B cell (primary cell): ENCODE data around the gene KIAA1328. TPM values are rescaled to one million over a fixed set of nuclear protein-coding genes. Genes with fewer than 3 reads are reported as not detected.
"Not testable (repeated sequence)": the region's sequence is repeated elsewhere in the genome, so short reads cannot be mapped to it uniquely, and the experiment has no call there.

Source experiments
- ATAC-seq: fragments of 200-7000 bp; cut with Tn5 transposase; one replicate; pipeline ENCODE4 v1.10.0; 2021; ENCODE audit warnings: low read depth, mild to moderate bottlenecking, moderate number of reproducible peaks, moderate library complexity
- CTCF ChIA-PET: fragments of 350-600 bp; sonication (Branson Sonifier 250); formaldehyde crosslinking; loops from one replicate; lab custom pipeline; 2021; ENCODE audit warnings: antibody characterized with exemption, inconsistent platforms; lab: Charles Lee
- POLR2A ChIA-PET: fragments of 350-600 bp; sonication (Branson Sonifier 250); formaldehyde crosslinking; loops from one replicate; lab custom pipeline; 2021; ENCODE audit warnings: antibody characterized with exemption; lab: Charles Lee
- DNase-seq: peaks from one replicate; pipeline ENCODE4 v3.0.0; 2013
- H2AFZ ChIP-seq: 2 replicates; pipeline ENCODE4 v1.6.1; 2012; ENCODE audit warnings: mild to moderate bottlenecking, low read depth, low read length; ENCODE audit not compliant: insufficient read depth, poor library complexity, severe bottlenecking
- H3K27ac ChIP-seq, 2 donors: 1 replicate in 1 of 2; 2 replicates in 1 of 2; pipeline ENCODE4 v1.5.1; 2012 to 2013; ENCODE audit warnings: low read length in 2 of 2, mild to moderate bottlenecking in 2 of 2, moderate library complexity in 1 of 2
- H3K27me3 ChIP-seq, 4 experiments: fragments of 200-600 bp in 1 of 4; sonication (generic) in 1 of 4; replicated peaks in 1 of 4; 1 replicate in 2 of 4; 2 replicates in 2 of 4; pipeline versions ENCODE4 v1.6.1 to v1.7.0; 2013 to 2016; ENCODE audit warnings: low read length in 3 of 4, mild to moderate bottlenecking in 2 of 4, mixed read lengths in 1 of 4, moderate library complexity in 1 of 4; ENCODE audit not compliant: insufficient read depth in 4 of 4, control insufficient read depth in 3 of 4; ENCODE audit errors: control extremely low read depth in 1 of 4
- H3K36me3 ChIP-seq, 2 experiments: replicated peaks in 1 of 2; 1 replicate in 1 of 2; 2 replicates in 1 of 2; pipeline versions ENCODE4 v1.6.1 to v1.7.1; 2013; ENCODE audit warnings: low read length in 1 of 2; ENCODE audit not compliant: insufficient read depth in 2 of 2, control insufficient read depth in 1 of 2; ENCODE audit errors: control extremely low read depth in 1 of 2, extremely low read depth in 1 of 2
- H3K4me1 ChIP-seq, 2 donors: fragments of 200-600 bp in 1 of 2; sonication (generic) in 1 of 2; 1 replicate in 1 of 2; 2 replicates in 1 of 2; pipeline versions ENCODE4 v1.5.1 to v1.6.1; 2013 to 2017; ENCODE audit warnings: low read length in 2 of 2; ENCODE audit not compliant: control insufficient read depth in 2 of 2, insufficient read depth in 2 of 2
- H3K4me2 ChIP-seq: replicated peaks from 2 replicates; pipeline ENCODE3; 2012; ENCODE audit warnings: mild to moderate bottlenecking, low read depth, low read length; ENCODE audit not compliant: poor library complexity, severe bottlenecking
- H3K4me3 ChIP-seq, 5 experiments: fragments of 200-600 bp in 1 of 5; sonication (generic) in 1 of 5; 1 replicate in 3 of 5; 2 replicates in 2 of 5; pipeline versions ENCODE4 v1.5.1 to v1.7.0; 2011 to 2016; ENCODE audit warnings: low read length in 4 of 5, mild to moderate bottlenecking in 4 of 5, low read depth in 2 of 5, control low read depth in 1 of 5, moderate library complexity in 1 of 5; ENCODE audit not compliant: insufficient read depth in 1 of 5; ENCODE audit errors: control extremely low read depth in 1 of 5, extremely low read depth in 1 of 5
- H3K79me2 ChIP-seq: fragments of 200-600 bp; sonication (generic); one replicate; pipeline ENCODE4 v1.6.0; 2016; ENCODE audit warnings: low read length; ENCODE audit not compliant: control insufficient read depth, insufficient read depth
- H3K9ac ChIP-seq: fragments of 200-600 bp; sonication (generic); 2 replicates; pipeline ENCODE4 v1.6.1; 2017; ENCODE audit warnings: mild to moderate bottlenecking, low read length, moderate library complexity
- H3K9me3 ChIP-seq, 3 donors: one replicate each; pipeline versions ENCODE4 v1.6.1 to v1.7.1; 2013; ENCODE audit warnings: low read length in 2 of 3; ENCODE audit not compliant: control insufficient read depth in 2 of 3, insufficient read depth in 1 of 3; ENCODE audit errors: control extremely low read depth in 1 of 3
- H4K20me1 ChIP-seq: 2 replicates; pipeline ENCODE4 v1.6.0; 2012; ENCODE audit warnings: mild to moderate bottlenecking, low read length; ENCODE audit not compliant: insufficient read depth, control insufficient read depth, poor library complexity, severe bottlenecking
- H3K27ac Mint-ChIP-seq: one replicate; pipeline ENCODE4 v1.8.0; 2021; ENCODE audit warnings: mixed read lengths
- H3K27me3 Mint-ChIP-seq: one replicate; pipeline ENCODE4 v1.8.0; 2021; ENCODE audit warnings: mixed read lengths
- H3K4me1 Mint-ChIP-seq: one replicate; pipeline ENCODE4 v1.8.0; 2021; ENCODE audit warnings: mixed read lengths
- H3K4me3 Mint-ChIP-seq: one replicate; pipeline ENCODE4 v1.8.0; 2021; ENCODE audit warnings: mixed read lengths
- H3K9me3 Mint-ChIP-seq: one replicate; pipeline ENCODE4 v1.8.0; 2022; ENCODE audit warnings: mixed read lengths; ENCODE audit not compliant: insufficient read depth
- EZH2 ChIP-seq: IDR thresholded peaks from 2 replicates; pipeline ENCODE4 v1.6.1; 2012; ENCODE audit warnings: borderline replicate concordance, low read depth, mild to moderate bottlenecking, moderate library complexity, low read length; ENCODE audit not compliant: insufficient read depth, poor library complexity, severe bottlenecking
- WGBS: methylation state at CpG from one replicate; pipeline ENCODE4 v1.1.5; 2013; ENCODE audit warnings: missing lambda C conversion rate; ENCODE audit not compliant: insufficient coverage; 5-methylcytosine and 5-hydroxymethylcytosine counted together
- intact Hi-C: fragments of 100-400 bp; cut with micrococcal nuclease; formaldehyde crosslinking; loops from one replicate; pipeline ENCODE4 v1.10.0; 2022
- polyA plus RNA-seq: library from polyadenylated mRNA; depleted of rRNA; stranded (reverse); fragments of >200 nt; gene quantifications from 2 replicates; pipeline ENCODE4 v1.2.3, GENCODE V29; 2012
- total RNA-seq, 2 donors: library from RNA; stranded (reverse); fragments of 120-200 nt in 1 of 2; gene quantifications; 1 replicate in 1 of 2; 2 replicates in 1 of 2; pipeline versions ENCODE4 v1.2.3 to v1.2.4, GENCODE V29; 2013 to 2022
- TF ChIP-seq, protein P1 (sequence below): fragments of 200-600 bp; IDR thresholded peaks from one replicate; pipeline ENCODE4 v1.8.0; 2022; ENCODE audit warnings: antibody characterized with exemption, mild to moderate bottlenecking

Gene KIAA1328
- total and polyA plus RNA-seq, 2 donors (not counting 1 experiment from before 2014, with no cell fraction given) = 9.1 to 22.1 TPM

DNA sequence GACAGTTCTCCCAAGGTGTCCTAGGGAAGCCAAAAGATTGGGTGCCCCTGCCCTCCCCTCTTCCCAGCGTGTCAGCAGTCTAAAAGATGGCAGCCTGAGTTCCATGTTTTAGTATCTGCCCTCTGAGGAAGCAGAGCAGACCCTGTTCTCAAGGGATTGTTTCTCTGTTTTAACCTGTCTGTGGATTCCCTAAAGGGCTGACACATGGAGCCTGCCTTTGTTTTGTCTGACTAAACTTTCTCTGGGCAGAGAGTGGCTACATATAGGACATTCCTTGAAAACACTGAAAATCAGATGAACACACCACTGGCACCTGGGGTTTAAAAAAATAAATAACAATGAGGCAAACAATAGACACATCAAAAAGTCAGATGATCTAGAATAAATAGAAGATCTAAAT is 337.6 kb downstream of the KIAA1328 start:
- H3K9ac ChIP-seq = no peak overlapping the region
- Mint-ChIP-seq H3K4me1 (no peaks in the 10 kb centered on the region), H3K9me3 (no peaks in the 10 kb centered on the region), H3K4me3 (no peak overlapping the region), H3K27ac (no peak overlapping the region), H3K27me3 (no peaks in the 10 kb centered on the region)
- WGBS = 100% methylated on average over 1 of the region's 1 CpG
- H3K4me3 ChIP-seq = no peak overlapping the region
- H3K4me2 ChIP-seq = no peak overlapping the region
- H2AFZ ChIP-seq = no peak overlapping the region
- no peak overlapping the region for H3K27ac ChIP-seq
- H3K36me3 ChIP-seq = no peaks in the 10 kb centered on the region
- H3K9me3 ChIP-seq = no peaks in the 10 kb centered on the region
- H3K4me1 ChIP-seq = no peaks in the 10 kb centered on the region
- no peaks in the 10 kb centered on the region for H3K79me2 ChIP-seq
- TF ChIP-seq, protein P1, sequence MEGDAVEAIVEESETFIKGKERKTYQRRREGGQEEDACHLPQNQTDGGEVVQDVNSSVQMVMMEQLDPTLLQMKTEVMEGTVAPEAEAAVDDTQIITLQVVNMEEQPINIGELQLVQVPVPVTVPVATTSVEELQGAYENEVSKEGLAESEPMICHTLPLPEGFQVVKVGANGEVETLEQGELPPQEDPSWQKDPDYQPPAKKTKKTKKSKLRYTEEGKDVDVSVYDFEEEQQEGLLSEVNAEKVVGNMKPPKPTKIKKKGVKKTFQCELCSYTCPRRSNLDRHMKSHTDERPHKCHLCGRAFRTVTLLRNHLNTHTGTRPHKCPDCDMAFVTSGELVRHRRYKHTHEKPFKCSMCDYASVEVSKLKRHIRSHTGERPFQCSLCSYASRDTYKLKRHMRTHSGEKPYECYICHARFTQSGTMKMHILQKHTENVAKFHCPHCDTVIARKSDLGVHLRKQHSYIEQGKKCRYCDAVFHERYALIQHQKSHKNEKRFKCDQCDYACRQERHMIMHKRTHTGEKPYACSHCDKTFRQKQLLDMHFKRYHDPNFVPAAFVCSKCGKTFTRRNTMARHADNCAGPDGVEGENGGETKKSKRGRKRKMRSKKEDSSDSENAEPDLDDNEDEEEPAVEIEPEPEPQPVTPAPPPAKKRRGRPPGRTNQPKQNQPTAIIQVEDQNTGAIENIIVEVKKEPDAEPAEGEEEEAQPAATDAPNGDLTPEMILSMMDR = no peak
- no peak for TF ChIP-seq EZH2
- DNase-seq = no peak
- CTCF ChIA-PET = no interaction called here
- H4K20me1 ChIP-seq = no peaks in the 10 kb centered on the region
- no peak for ATAC-seq
- no peaks in the 10 kb centered on the region for H3K27me3 ChIP-seq
- intact Hi-C loops = no loop called here
- POLR2A ChIA-PET = no interaction called here

DNA sequence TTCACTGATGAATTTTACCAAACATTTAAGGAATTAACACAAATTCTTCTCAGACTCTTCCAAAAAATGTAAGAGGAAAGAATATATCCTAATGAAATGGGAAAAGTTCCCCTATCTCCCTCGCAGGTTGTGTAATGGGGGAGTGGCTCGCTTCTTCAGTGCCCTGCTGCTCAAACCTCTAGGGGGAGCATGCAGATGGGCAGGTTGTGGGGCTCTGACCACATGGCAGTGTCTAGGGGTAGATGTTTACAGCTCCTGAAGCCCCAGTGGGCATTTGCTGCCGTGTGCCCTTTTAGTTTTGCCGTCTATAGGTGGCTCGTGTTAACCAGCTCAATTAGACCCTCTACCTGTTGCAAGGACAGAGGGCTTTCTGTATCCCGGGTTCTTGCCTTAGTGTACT is 338.0 kb downstream of the KIAA1328 start:
- H3K27ac ChIP-seq, H3K4me1 Mint-ChIP-seq, H3K4me1 ChIP-seq, H3K4me2 ChIP-seq, H3K9ac ChIP-seq, H3K9me3 Mint-ChIP-seq, H4K20me1 ChIP-seq, H3K27me3 ChIP-seq, H3K4me3 ChIP-seq, CTCF ChIA-PET, intact Hi-C loops, H3K4me3 Mint-ChIP-seq, H3K36me3 ChIP-seq, H3K27me3 Mint-ChIP-seq, DNase-seq, ATAC-seq, H2AFZ ChIP-seq, H3K79me2 ChIP-seq, H3K27ac Mint-ChIP-seq, H3K9me3 ChIP-seq, POLR2A ChIA-PET: not testable (repeated sequence)
- WGBS = 98% methylated on average over 5 of the region's 6 CpGs
